ENCODE measurements around the gene ASPHD2.

Gene ASPHD2

DNA sequence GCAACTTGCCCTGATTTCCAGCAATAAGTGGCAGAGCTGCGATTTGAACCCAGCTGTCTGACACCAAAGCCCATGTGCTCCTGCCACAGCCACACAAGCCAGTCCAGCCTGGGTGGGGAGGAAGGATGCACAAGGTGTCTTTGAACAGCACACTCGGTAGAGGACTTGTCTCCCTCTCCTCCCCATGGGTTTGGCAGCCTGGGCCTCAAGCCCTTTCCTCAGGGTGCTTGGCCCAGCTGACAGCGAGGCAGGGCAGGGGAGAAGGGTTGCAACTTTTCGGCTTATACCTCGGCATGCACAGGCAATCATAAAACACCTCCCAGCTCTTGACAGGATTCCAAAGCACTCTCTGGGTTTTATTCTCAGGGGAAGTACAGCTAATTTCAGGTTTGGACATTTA, 19.3 kb downstream of the ASPHD2 start:
- H3K27ac ChIP-seq: no peak overlapping the region
- no peaks in the 10 kb centered on the region for H3K79me2 ChIP-seq
- no peaks in the 10 kb centered on the region for H3K27me3 ChIP-seq (ENCODE audit: control insufficient read depth, insufficient read depth, low read length)
- H3K36me3 ChIP-seq (ENCODE audit: control insufficient read depth, insufficient read depth, low read length): no peaks in the 10 kb centered on the region
- TF ChIP-seq CTCF (IDR thresholded peaks at IDR 0.05): no peak
- no peak overlapping the region for H3K4me2 ChIP-seq (ENCODE audit: low read length)
- H3K9ac ChIP-seq: no peak overlapping the region
- H2AFZ ChIP-seq: no peak overlapping the region
- H3K9me3 ChIP-seq (ENCODE audit: control insufficient read depth, low read length): no peaks in the 10 kb centered on the region
- no peak overlapping the region for H3K4me3 ChIP-seq (ENCODE audit: low read depth, low read length)
- no peaks in the 10 kb centered on the region for H3K4me1 ChIP-seq

GRCh38 chr22:26448941-26449340, 19.9 kb downstream of the ASPHD2 start:
- no peaks in the 10 kb centered on the region for H3K4me1 ChIP-seq
- H3K9ac ChIP-seq: no peak overlapping the region
- no peak overlapping the region for H3K4me2 ChIP-seq (ENCODE audit: low read length)
- H2AFZ ChIP-seq: no peak overlapping the region
- H3K27ac ChIP-seq: no peak overlapping the region
- no peaks in the 10 kb centered on the region for H3K36me3 ChIP-seq (ENCODE audit: control insufficient read depth, insufficient read depth, low read length)
- H3K79me2 ChIP-seq: no peaks in the 10 kb centered on the region
- no peaks in the 10 kb centered on the region for H3K9me3 ChIP-seq (ENCODE audit: control insufficient read depth, low read length)
- H3K4me3 ChIP-seq (ENCODE audit: low read depth, low read length): no peak overlapping the region
- TF ChIP-seq CTCF (IDR thresholded peaks at IDR 0.05): no peak
- H3K27me3 ChIP-seq (ENCODE audit: control insufficient read depth, insufficient read depth, low read length): no peaks in the 10 kb centered on the region

GRCh38 chr22:26450453-26451185, 21.6 kb downstream of the ASPHD2 start:
- no peaks in the 10 kb centered on the region for H3K4me1 ChIP-seq
- no peak overlapping the region for H3K4me2 ChIP-seq (ENCODE audit: low read length)
- H3K4me3 ChIP-seq (ENCODE audit: low read depth, low read length): no peak overlapping the region
- no peak for TF ChIP-seq CTCF (IDR thresholded peaks at IDR 0.05)
- no peaks in the 10 kb centered on the region for H3K36me3 ChIP-seq (ENCODE audit: control insufficient read depth, insufficient read depth, low read length)
- no peaks in the 10 kb centered on the region for H3K27me3 ChIP-seq (ENCODE audit: control insufficient read depth, insufficient read depth, low read length)
- H3K27ac ChIP-seq: no peak overlapping the region
- H2AFZ ChIP-seq: no peak overlapping the region
- H3K9ac ChIP-seq: no peak overlapping the region
- no peaks in the 10 kb centered on the region for H3K9me3 ChIP-seq (ENCODE audit: control insufficient read depth, low read length)
- no peaks in the 10 kb centered on the region for H3K79me2 ChIP-seq

DNA sequence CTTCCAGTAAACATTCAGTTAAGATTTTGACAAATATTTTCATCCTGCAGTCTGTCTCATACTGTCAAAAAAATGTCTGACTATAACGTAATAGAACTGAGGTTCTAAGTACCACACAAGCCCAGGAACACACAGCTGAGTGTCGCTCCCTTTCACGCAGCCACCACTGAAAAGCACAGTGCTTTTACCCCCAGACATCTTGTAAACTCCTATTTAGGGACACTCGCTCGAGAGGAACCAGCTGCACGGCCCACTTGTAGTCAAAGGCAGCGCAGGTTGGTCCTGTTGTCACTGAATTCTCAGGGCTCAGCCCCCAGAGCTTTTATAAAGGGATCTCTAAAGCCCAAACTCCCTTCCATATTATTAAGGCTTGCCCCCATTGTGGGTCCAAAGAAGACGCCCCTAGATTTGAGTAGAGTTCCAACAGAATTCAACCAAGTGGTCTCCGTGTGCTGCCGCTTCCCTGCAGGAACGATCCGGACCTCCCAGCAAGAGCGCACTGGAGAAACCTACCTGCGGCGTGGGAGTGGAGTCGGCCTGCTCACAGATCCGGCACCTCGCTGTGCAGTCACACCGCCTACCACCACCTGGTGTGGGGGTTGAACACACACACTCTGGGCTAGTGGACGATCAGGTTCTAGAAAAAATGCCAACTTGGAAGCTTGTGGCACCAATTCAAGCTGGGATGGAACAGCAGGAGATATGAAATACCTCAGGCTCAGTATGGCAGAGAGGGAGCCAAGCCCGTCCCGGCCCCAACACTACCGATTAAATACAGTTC, 23.4 kb downstream of the ASPHD2 start:
- H3K27me3 ChIP-seq (ENCODE audit: control insufficient read depth, insufficient read depth, low read length): no peaks in the 10 kb centered on the region
- H3K36me3 ChIP-seq (ENCODE audit: control insufficient read depth, insufficient read depth, low read length): no peaks in the 10 kb centered on the region
- no peak overlapping the region for H3K27ac ChIP-seq
- H3K4me1 ChIP-seq: no peaks in the 10 kb centered on the region
- H2AFZ ChIP-seq: no peak overlapping the region
- H3K79me2 ChIP-seq: no peaks in the 10 kb centered on the region
- no peak overlapping the region for H3K4me3 ChIP-seq (ENCODE audit: low read depth, low read length)
- no peak overlapping the region for H3K4me2 ChIP-seq (ENCODE audit: low read length)
- no peak for TF ChIP-seq CTCF (IDR thresholded peaks at IDR 0.05)
- no peak overlapping the region for H3K9ac ChIP-seq
- H3K9me3 ChIP-seq (ENCODE audit: control insufficient read depth, low read length): no peaks in the 10 kb centered on the region
